Trophoblast cell (in vitro differentiated cells and primary cell): Measurements from ENCODE around the gene HOXA5.

Source experiments
- DNase-seq, 2 donors: peaks; one replicate each; pipeline ENCODE4 v3.0.0-alpha.2; 2016
- H2AFZ ChIP-seq: 2 replicates; pipeline ENCODE4 v1.6.1; 2013; ENCODE audit warnings: low read length, moderate library complexity, mild to moderate bottlenecking; ENCODE audit not compliant: insufficient read depth, poor library complexity
- H2AK5ac ChIP-seq: 2 replicates; pipeline ENCODE4 v1.6.1; 2013; ENCODE audit warnings: mild to moderate bottlenecking, low read length
- H2BK120ac ChIP-seq: 2 replicates; pipeline ENCODE4 v1.6.1; 2013; ENCODE audit warnings: low read length, mild to moderate bottlenecking, moderate library complexity; ENCODE audit not compliant: insufficient read depth, poor library complexity
- H2BK12ac ChIP-seq: 2 replicates; pipeline ENCODE4 v1.6.1; 2013; ENCODE audit warnings: mild to moderate bottlenecking, low read length, moderate library complexity
- H2BK5ac ChIP-seq: 2 replicates; pipeline ENCODE4 v1.6.1; 2013; ENCODE audit warnings: low read length, low read depth, moderate library complexity, mild to moderate bottlenecking; ENCODE audit not compliant: poor library complexity
- H3K14ac ChIP-seq: 2 replicates; pipeline ENCODE4 v1.6.1; 2013; ENCODE audit warnings: mild to moderate bottlenecking, low read length
- H3K18ac ChIP-seq: 2 replicates; pipeline ENCODE4 v1.6.1; 2013; ENCODE audit warnings: mild to moderate bottlenecking, low read length
- H3K23ac ChIP-seq: 2 replicates; pipeline ENCODE4 v1.6.1; 2013; ENCODE audit warnings: low read length
- H3K27ac ChIP-seq: 2 replicates; pipeline ENCODE4 v1.5.1; 2013; ENCODE audit warnings: low read depth, mild to moderate bottlenecking, inconsistent platforms, low read length, moderate library complexity
- H3K27me3 ChIP-seq: 2 replicates; pipeline ENCODE4 v1.6.1; 2013; ENCODE audit warnings: inconsistent platforms, mild to moderate bottlenecking, low read length, moderate library complexity; ENCODE audit not compliant: insufficient read depth
- H3K36me3 ChIP-seq, 2 experiments: 1 replicate in 1 of 2; 2 replicates in 1 of 2; pipeline ENCODE4 v1.6.1; 2013; ENCODE audit warnings: low read length in 2 of 2, mild to moderate bottlenecking in 2 of 2, moderate library complexity in 1 of 2; ENCODE audit not compliant: insufficient read depth in 2 of 2, control insufficient read depth in 1 of 2
- H3K4ac ChIP-seq: 2 replicates; pipeline ENCODE4 v1.6.1; 2013; ENCODE audit warnings: low read depth, mild to moderate bottlenecking, low read length, moderate library complexity
- H3K4me1 ChIP-seq, 2 experiments: 1 replicate in 1 of 2; 2 replicates in 1 of 2; pipeline ENCODE4 v1.6.1; 2013; ENCODE audit warnings: low read length in 2 of 2, mild to moderate bottlenecking in 2 of 2, moderate library complexity in 1 of 2; ENCODE audit not compliant: insufficient read depth in 2 of 2, control insufficient read depth in 1 of 2
- H3K4me2 ChIP-seq: 2 replicates; pipeline ENCODE4 v1.6.1; 2013; ENCODE audit warnings: inconsistent platforms, mild to moderate bottlenecking, low read length, moderate library complexity
- H3K4me3 ChIP-seq: 2 replicates; pipeline ENCODE4 v1.5.1; 2013; ENCODE audit warnings: mild to moderate bottlenecking, low read depth, low read length, inconsistent platforms
- H3K79me1 ChIP-seq: one replicate; pipeline ENCODE4 v1.6.1; 2013; ENCODE audit warnings: low read length
- H3K79me2 ChIP-seq: 2 replicates; pipeline ENCODE4 v1.6.1; 2013; ENCODE audit warnings: low read length, mild to moderate bottlenecking; ENCODE audit not compliant: control insufficient read depth, insufficient read depth, poor library complexity
- H3K9ac ChIP-seq: 2 replicates; pipeline ENCODE4 v1.6.1; 2013; ENCODE audit warnings: mild to moderate bottlenecking, low read length
- H3K9me3 ChIP-seq: 2 replicates; pipeline ENCODE4 v1.6.1; 2013; ENCODE audit warnings: low read depth, mild to moderate bottlenecking, control low read depth, inconsistent platforms, low read length; ENCODE audit not compliant: insufficient read depth
- H4K12ac ChIP-seq: 2 replicates; pipeline ENCODE4 v1.6.1; 2013; ENCODE audit warnings: low read depth, mild to moderate bottlenecking, low read length, moderate library complexity
- H4K8ac ChIP-seq: 2 replicates; pipeline ENCODE4 v1.6.1; 2013; ENCODE audit warnings: low read depth, mild to moderate bottlenecking, low read length, moderate library complexity
- H4K91ac ChIP-seq: one replicate; pipeline ENCODE4 v1.6.1; 2013; ENCODE audit warnings: low read depth, mild to moderate bottlenecking, low read length, moderate library complexity
- WGBS: extraction: QIAGEN DNeasy Blood & Tissue Kit; methylation state at CpG from one replicate; pipeline ENCODE4 v1.1.7; 2013; ENCODE audit warnings: missing lambda C conversion rate; ENCODE audit not compliant: insufficient read length, insufficient coverage; ENCODE audit errors: extremely low coverage; 5-methylcytosine and 5-hydroxymethylcytosine counted together

HOXA5 gene

GRCh38 chr7:27187475-27188385 lies 44.2 kb upstream of the HOXA5 start:
- no peak for DNase-seq
- Histone ChIP-seq H4K8ac (no peak overlapping the region), H2BK12ac (no peak overlapping the region), H2BK120ac (no peak overlapping the region), H3K9ac (no peak overlapping the region), H3K4me1 (peaks cover 27 to 30% of the 10 kb centered on the region in 2 experiments), H4K12ac (no peak overlapping the region), H3K23ac (no peak overlapping the region), H3K36me3 (no peaks in the 10 kb centered on the region), H3K79me1 (peaks cover 3% of the 10 kb centered on the region), H3K27ac (no peak overlapping the region), H3K79me2 (no peaks in the 10 kb centered on the region), H3K27me3 (peaks cover 93% of the 10 kb centered on the region), H2AFZ (no peak overlapping the region), H2AK5ac (no peak overlapping the region), H3K4ac (no peak overlapping the region), H3K4me2 (peak overlapping the region; percentile 62), H4K91ac (no peak overlapping the region), H2BK5ac (no peak overlapping the region), H3K4me3 (no peak overlapping the region), H3K9me3 (peaks cover 20% of the 10 kb centered on the region), H3K18ac (no peak overlapping the region), H3K14ac (no peak overlapping the region)
- no CpG with 5 or more reads among the region's 46 CpGs for WGBS

GRCh38 chr7:27186668-27187474 lies 43.4 kb upstream of the HOXA5 start:
- Histone ChIP-seq H4K91ac (no peak overlapping the region), H4K12ac (no peak overlapping the region), H3K14ac (no peak overlapping the region), H3K27ac (no peak overlapping the region), H3K18ac (no peak overlapping the region), H3K4me2 (no peak overlapping the region), H3K4me1 (peaks cover 29 to 30% of the 10 kb centered on the region in 2 experiments), H3K9me3 (peaks cover 20% of the 10 kb centered on the region), H3K9ac (no peak overlapping the region), H3K4me3 (no peak overlapping the region), H3K23ac (no peak overlapping the region), H3K4ac (no peak overlapping the region), H3K79me1 (peaks cover 3% of the 10 kb centered on the region), H2BK120ac (no peak overlapping the region), H2AK5ac (no peak overlapping the region), H3K36me3 (no peaks in the 10 kb centered on the region), H3K27me3 (peaks cover 93% of the 10 kb centered on the region), H2BK5ac (no peak overlapping the region), H2AFZ (no peak overlapping the region), H2BK12ac (no peak overlapping the region), H4K8ac (no peak overlapping the region), H3K79me2 (no peaks in the 10 kb centered on the region)
- no CpG with 5 or more reads among the region's 4 CpGs for WGBS
- DNase-seq, result no peak

DNA sequence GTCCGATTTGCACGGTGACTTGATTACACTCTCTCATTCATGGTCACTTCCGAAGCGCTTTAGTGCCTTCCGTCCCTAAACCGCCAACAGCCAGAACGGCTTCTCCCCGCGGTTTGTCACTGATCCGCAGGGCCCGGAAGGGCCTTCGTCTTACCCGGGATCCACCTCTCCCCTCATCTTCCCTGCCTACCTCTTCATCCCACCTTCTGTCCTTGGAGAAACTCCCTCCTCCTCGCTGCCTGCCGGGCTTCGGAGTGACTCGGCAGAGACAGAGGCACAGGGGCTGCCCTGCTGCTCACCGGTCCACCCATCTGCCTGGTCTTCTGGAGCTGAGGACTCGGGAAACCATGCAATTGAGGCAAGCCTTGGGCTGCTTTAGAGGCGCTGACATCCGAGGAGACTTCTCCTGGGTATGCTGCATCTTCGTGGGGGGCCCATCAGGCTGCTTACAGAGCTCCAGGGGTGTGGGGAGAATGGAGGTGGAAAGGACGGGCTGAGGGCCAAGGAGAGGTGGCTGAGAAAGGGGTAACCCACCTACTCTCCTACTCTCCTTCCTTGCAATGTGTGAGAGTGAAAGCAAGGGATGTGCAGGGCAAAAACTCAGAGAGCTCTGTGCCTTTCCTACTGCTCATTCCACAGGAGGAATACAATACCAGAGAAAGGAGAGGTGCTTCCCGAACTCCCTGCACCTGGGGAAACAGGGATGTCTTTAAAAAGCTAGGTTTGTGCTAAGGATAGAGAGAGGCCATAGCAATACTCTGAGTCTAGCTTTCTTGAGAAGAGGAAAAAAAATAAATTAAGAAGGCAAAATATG lies 42.6 kb upstream of the HOXA5 start:
- H3K9ac ChIP-seq, result no peak overlapping the region
- H4K91ac ChIP-seq, result no peak overlapping the region
- H3K4me3 ChIP-seq, result no peak overlapping the region
- no peak overlapping the region for H4K12ac ChIP-seq
- H2BK12ac ChIP-seq, result no peak overlapping the region
- no peaks in the 10 kb centered on the region for H3K36me3 ChIP-seq
- peak overlapping the region; percentile 64 for H3K4me2 ChIP-seq
- H3K27me3 ChIP-seq, result peaks cover 88% of the 10 kb centered on the region
- H3K79me2 ChIP-seq, result no peaks in the 10 kb centered on the region
- peaks cover 23% of the 10 kb centered on the region for H3K9me3 ChIP-seq
- no peak overlapping the region for H4K8ac ChIP-seq
- no peak overlapping the region for H2AK5ac ChIP-seq
- no peak overlapping the region for H2BK120ac ChIP-seq
- no peak overlapping the region for H2AFZ ChIP-seq
- no peak overlapping the region for H3K23ac ChIP-seq
- H3K14ac ChIP-seq, result no peak overlapping the region
- no peak overlapping the region for H3K4ac ChIP-seq
- no CpG with 5 or more reads among the region's 24 CpGs for WGBS
- no peak overlapping the region for H3K18ac ChIP-seq
- DNase-seq, result no peak
- peaks cover 29 to 30% of the 10 kb centered on the region in 2 experiments for H3K4me1 ChIP-seq
- peaks cover 3% of the 10 kb centered on the region for H3K79me1 ChIP-seq
- H2BK5ac ChIP-seq, result no peak overlapping the region
- H3K27ac ChIP-seq, result no peak overlapping the region
